Peyer's patch (tissue), 4 donors: Measurements from ENCODE around the gene NGB. TPM values are rescaled to one million over a fixed set of nuclear protein-coding genes. Genes with fewer than 3 reads are reported as not detected.

ENCODE experiments used
- DNase-seq, 3 donors: peaks; one replicate each; pipeline ENCODE4 v3.0.0-alpha.2; 2017 to 2019
- H3K27ac ChIP-seq, 4 donors: fragments of 200-600 bp; sonication (generic); one replicate each; pipeline ENCODE4 v1.5.1; 2016 to 2019
- H3K27me3 ChIP-seq, 2 donors: fragments of 200-600 bp; sonication (generic); one replicate each; pipeline ENCODE4 v1.5.1; 2019
- H3K36me3 ChIP-seq, 3 donors: fragments of 200-600 bp; sonication (generic); one replicate each; pipeline ENCODE4 v1.5.1; 2016 to 2019
- H3K4me1 ChIP-seq, 4 donors: fragments of 200-600 bp; sonication (generic); one replicate each; pipeline ENCODE4 v1.5.1; 2016 to 2019
- H3K4me3 ChIP-seq, 4 donors: fragments of 200-600 bp; sonication (generic); 1 replicate in 3 of 4; 2 replicates in 1 of 4; pipeline ENCODE4 v1.5.1; 2016 to 2019; ENCODE audit warnings: mild to moderate bottlenecking in 1 of 4
- H3K9me3 ChIP-seq, 4 donors: fragments of 200-600 bp; sonication (generic); one replicate each; pipeline ENCODE4 v1.5.1; 2016 to 2019; ENCODE audit warnings: mild to moderate bottlenecking in 1 of 4
- CTCF ChIP-seq, 6 experiments: fragments of 450-650 bp in 4 of 6; fragments of 200-600 bp in 2 of 6; sonication (generic) in 1 of 6; IDR thresholded peaks; one replicate each; pipeline ENCODE4 v1.5.1; 2017 to 2019; ENCODE audit warnings: antibody characterized with exemption in 6 of 6, mild to moderate bottlenecking in 3 of 6, moderate library complexity in 1 of 6
- POLR2A ChIP-seq, 2 donors: fragments of 450-650 bp; IDR thresholded peaks; one replicate each; pipeline ENCODE4 v1.5.1; 2017; ENCODE audit warnings: antibody characterized with exemption in 2 of 2, mild to moderate bottlenecking in 2 of 2, moderate library complexity in 2 of 2
- total RNA-seq, 4 donors: library from RNA; depleted of rRNA; stranded (reverse); fragments of >200 nt; gene quantifications; one replicate each; pipeline ENCODE4 v1.1.0, GENCODE V29; 2016

NGB gene
- total RNA-seq, 4 donors from 2014 or later: not detected

GRCh38 chr14:77256694-77257093 lies 14.3 kb downstream of the NGB start:
- Histone ChIP-seq H3K27me3 (no peaks in the 10 kb centered on the region), H3K9me3 (no peaks in the 10 kb centered on the region), H3K27ac (no peak overlapping the region), H3K4me1 (no peaks in the 10 kb centered on the region), H3K4me3 (no peak overlapping the region), H3K36me3 (no peaks in the 10 kb centered on the region)
- DNase-seq: no peak
- TF ChIP-seq CTCF (IDR thresholded peaks at IDR 0.05) (no peak), POLR2A (IDR thresholded peaks at IDR 0.05) (no peak)

GRCh38 chr14:77253333-77254190 lies 17.4 kb downstream of the NGB start:
- Histone ChIP-seq H3K27me3 (no peaks in the 10 kb centered on the region), H3K4me1 (no peaks in the 10 kb centered on the region), H3K36me3 (no peaks in the 10 kb centered on the region), H3K9me3 (no peaks in the 10 kb centered on the region), H3K27ac (no peak overlapping the region), H3K4me3 (no peak overlapping the region)
- TF ChIP-seq POLR2A (IDR thresholded peaks at IDR 0.05) (no peak), CTCF (IDR thresholded peaks at IDR 0.05) (no peak)
- peak in 1 of 3 donors; percentile 34 for DNase-seq

GRCh38 chr14:77251870-77252269 lies 19.1 kb downstream of the NGB start:
- no peak for DNase-seq
- no peak overlapping the region for H3K4me3 ChIP-seq
- TF ChIP-seq POLR2A (IDR thresholded peaks at IDR 0.05) (no peak), CTCF (IDR thresholded peaks at IDR 0.05) (no peak)
- no peaks in the 10 kb centered on the region for H3K9me3 ChIP-seq
- H3K4me1 ChIP-seq: no peaks in the 10 kb centered on the region
- H3K36me3 ChIP-seq: no peaks in the 10 kb centered on the region
- no peaks in the 10 kb centered on the region for H3K27me3 ChIP-seq
- H3K27ac ChIP-seq: no peak overlapping the region

GRCh38 chr14:77250927-77251326 lies 20.1 kb downstream of the NGB start:
- no peak for TF ChIP-seq POLR2A (IDR thresholded peaks at IDR 0.05)
- no peak for TF ChIP-seq CTCF (IDR thresholded peaks at IDR 0.05)
- Histone ChIP-seq H3K27ac (no peak overlapping the region), H3K27me3 (no peaks in the 10 kb centered on the region), H3K4me3 (no peak overlapping the region), H3K36me3 (no peaks in the 10 kb centered on the region), H3K9me3 (no peaks in the 10 kb centered on the region), H3K4me1 (no peaks in the 10 kb centered on the region)
- no peak for DNase-seq

GRCh38 chr14:77249286-77249685 lies 21.7 kb downstream of the NGB start:
- no peak for TF ChIP-seq POLR2A (IDR thresholded peaks at IDR 0.05)
- TF ChIP-seq CTCF (IDR thresholded peaks at IDR 0.05): no peak
- Histone ChIP-seq H3K36me3 (no peaks in the 10 kb centered on the region), H3K9me3 (no peaks in the 10 kb centered on the region), H3K27ac (no peak overlapping the region), H3K4me1 (no peaks in the 10 kb centered on the region), H3K27me3 (no peaks in the 10 kb centered on the region), H3K4me3 (no peak overlapping the region)
- no peak for DNase-seq
